Hematopoietic multipotent progenitor cell treated with erythropoietin and hydrocortisone succinate and interleukin-3 and kit ligand, for 6 days (in vitro differentiated cells): ENCODE measurements around the gene SPDYE3.
"Not testable (repeated sequence)": the region's sequence is repeated elsewhere in the genome, so short reads cannot be mapped to it uniquely, and the experiment has no call there.

ENCODE experiments used
- DNase-seq: peaks from one replicate; pipeline ENCODE4 v3.0.0-alpha.2; 2015

The SPDYE3 gene

GRCh38 chr7:100288258-100288657, 19.2 kb upstream of the SPDYE3 start:
- not testable (repeated sequence) for DNase-seq

- not testable (repeated sequence) for DNase-seq
These were observed 15.3 kb upstream of the SPDYE3 start for GRCh38 chr7:100292162-100292561.

DNA sequence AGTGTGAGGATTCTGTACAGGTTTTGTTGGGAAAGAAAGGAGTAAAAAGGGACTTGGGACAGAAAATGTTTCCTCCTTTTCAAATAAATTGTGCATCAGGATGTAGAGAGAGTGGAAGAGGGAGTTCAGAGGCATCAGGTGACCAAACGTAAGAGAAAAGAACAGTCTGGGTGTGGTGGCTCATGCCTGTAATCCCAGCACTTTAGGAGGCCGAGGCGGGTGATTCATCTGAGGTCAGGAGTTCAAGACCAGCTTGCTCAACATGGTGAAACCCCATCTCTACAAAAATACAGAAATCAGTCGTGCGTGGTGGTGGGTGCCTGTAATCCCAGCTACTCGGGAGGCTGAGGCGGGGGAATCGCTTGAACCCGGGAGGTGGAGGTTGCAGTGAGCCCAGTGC, 12.2 kb upstream of the SPDYE3 start:
- DNase-seq: not testable (repeated sequence)

- DNase-seq: not testable (repeated sequence)
These were observed 9.5 kb upstream of the SPDYE3 start for GRCh38 chr7:100297852-100298631.

DNA sequence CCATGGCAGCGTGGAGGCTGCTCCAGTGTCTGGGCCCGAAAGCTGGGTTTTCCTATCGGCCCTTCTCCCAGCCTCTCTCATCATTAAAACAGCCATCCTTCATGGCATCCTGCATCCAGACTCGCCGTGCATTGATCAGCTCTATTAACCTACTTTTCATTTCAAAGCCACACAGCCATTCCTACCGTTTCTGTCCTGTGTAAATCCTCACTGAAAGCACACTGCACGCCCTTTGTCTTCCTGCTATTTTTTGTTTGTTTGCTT, 8.9 kb upstream of the SPDYE3 start:
- DNase-seq: not testable (repeated sequence)

GRCh38 chr7:100304526-100304925, 3.0 kb upstream of the SPDYE3 start:
- not testable (repeated sequence) for DNase-seq

GRCh38 chr7:100318329-100318728, 10.8 kb downstream of the SPDYE3 start:
- not testable (repeated sequence) for DNase-seq

- DNase-seq: not testable (repeated sequence)
These were observed 14.1 kb downstream of the SPDYE3 start for GRCh38 chr7:100321648-100322047.

DNA sequence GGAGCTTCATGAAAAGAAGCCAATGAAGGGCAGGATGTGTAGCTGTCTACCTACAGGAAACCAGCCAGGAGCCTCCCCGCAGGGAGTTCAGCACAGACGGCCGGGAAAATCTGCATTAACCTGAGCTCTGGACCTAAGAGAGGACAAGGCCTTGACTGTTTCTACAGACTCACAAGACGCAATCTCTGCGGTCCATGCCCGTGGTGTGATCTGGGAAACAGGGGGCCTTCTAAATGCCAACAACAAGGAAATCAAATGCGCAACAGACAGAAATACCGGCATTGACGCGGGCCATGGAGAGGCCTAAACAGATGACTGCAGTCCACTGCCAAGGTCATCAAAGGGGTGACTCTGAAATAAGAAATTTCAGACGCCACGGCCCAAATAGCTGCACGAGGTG, 16.7 kb downstream of the SPDYE3 start:
- not testable (repeated sequence) for DNase-seq

- not testable (repeated sequence) for DNase-seq
These were observed 18.2 kb downstream of the SPDYE3 start for GRCh38 chr7:100325671-100326070.

DNA sequence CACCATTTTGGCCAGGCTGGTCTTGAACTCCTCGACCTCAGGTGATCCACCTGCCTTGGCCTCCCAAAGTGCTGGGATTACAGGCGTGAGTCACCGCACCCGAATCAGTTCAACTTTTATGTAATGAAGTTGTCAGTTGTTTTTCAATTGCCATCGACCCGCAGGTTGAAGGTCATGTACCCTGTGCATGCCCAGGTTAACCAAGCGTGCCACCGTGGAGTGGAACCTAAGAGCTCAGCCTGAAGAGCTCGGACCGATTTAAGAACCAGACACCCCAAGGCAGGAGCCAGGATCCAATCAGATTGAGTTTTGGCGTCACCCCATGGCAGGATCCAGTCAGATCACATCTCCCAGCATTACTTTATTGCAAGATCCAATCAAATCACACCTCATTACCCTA, 19.4 kb downstream of the SPDYE3 start:
- not testable (repeated sequence) for DNase-seq

DNA sequence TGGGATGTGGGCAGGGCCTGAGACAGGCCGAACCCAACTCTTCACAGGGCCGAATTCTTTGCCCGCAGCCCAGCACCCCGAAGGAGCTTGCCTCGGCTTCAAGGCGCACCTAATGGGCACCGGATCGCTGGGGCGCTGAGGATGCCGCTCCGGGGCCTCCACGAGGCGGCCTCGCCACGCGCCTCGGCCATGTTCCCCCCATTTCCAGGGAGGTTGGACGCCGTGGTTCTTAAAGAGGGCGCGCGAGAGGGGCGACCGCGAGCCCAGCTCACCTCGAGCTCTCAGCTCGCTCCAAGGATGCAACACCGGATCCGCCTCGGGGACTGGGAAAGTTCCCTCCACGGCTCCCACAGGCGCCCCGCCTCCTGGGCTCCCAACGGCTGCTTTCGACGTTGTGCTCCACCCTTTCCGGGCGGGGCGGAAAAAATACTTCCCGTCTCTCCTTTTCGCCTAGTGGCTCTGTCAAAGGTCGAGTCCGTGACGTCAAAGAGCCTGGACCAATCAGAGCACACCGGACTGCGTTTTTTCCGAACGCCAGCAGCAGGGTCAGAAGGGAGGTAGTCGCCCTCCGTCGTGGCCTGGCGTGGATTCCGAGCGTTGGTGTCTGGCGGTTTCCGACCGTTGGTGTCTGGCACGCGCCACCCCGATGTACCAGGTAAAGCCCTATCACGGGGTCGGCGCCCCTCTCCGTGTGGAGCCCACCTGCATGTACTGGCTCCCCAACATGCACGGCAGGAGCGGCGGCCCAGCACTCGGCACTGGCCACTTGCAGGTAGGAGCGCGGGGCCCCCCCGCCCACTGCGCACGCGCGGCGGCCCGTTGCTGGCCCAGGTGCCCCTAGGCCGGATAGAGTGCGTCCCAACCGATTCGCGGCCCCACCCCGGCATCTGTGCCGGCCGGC, 28.3 kb downstream of the SPDYE3 start:
- peak; percentile 92 for DNase-seq

GRCh38 chr7:100338083-100338696, 30.7 kb downstream of the SPDYE3 start:
- DNase-seq: not testable (repeated sequence)

- not testable (repeated sequence) for DNase-seq
These were observed 33.8 kb downstream of the SPDYE3 start for GRCh38 chr7:100341286-100341685.

DNA sequence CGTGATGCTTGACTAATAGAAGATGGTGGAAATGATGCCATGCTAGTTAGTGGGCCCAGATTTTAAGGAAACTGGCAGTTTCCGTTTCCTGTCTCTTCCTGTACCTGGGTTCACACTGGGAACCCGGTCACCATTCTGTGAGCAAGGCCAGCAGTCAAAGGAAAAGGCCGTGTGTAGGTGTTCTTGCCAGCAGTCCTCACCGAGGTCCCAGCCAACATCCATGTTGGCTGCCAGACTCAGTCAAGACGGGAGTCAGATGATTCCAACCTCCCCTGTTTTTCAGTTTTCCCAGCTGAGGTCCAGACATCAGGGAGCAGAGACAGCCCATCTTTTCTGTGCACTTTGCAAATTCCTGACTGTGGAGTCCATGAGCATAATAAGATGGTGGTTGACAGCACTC, 35.3 kb downstream of the SPDYE3 start:
- DNase-seq: no peak

GRCh38 chr7:100344124-100344559, 36.6 kb downstream of the SPDYE3 start:
- DNase-seq: not testable (repeated sequence)

DNA sequence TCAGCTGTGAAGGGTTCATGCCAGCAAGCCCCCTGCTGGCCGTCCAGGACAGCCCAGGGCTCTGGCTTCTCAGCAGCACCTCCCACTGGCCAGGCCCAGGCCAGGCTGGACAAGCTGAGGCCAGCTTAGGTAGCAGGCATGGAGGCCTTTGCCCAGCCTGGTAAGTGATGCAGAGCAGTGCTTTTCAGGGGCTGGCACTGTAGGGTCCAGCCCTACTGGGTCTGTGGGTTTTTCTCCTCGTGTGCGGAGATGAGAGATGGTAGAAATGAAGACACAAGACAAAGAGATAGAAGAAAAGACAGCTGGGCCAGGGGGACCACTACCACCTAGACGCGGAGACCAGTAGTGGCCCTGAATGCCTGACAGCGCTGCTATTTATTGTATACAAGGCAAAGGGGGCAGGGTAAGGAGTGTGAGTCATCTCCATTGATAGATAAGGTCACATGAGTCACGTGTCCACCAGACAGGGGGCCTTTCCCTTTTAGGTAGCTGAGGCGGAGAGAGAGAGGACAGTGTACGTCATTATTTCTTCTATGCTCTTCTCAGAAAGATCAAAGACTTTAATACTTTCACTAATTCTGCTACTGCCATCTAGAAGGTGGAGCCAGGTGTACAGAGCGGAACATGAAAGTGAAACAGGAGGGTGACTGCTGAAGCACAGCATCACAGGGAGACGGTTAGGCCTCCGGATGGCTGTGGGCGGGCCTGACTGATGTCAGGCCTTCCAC, 37.2 kb downstream of the SPDYE3 start:
- DNase-seq: peak; percentile 92

GRCh38 chr7:100345288-100345672, 37.8 kb downstream of the SPDYE3 start:
- DNase-seq: peak; percentile 71

GRCh38 chr7:100346921-100347320, 39.4 kb downstream of the SPDYE3 start:
- DNase-seq: no peak

GRCh38 chr7:100348805-100349204, 41.3 kb downstream of the SPDYE3 start:
- DNase-seq: no peak

DNA sequence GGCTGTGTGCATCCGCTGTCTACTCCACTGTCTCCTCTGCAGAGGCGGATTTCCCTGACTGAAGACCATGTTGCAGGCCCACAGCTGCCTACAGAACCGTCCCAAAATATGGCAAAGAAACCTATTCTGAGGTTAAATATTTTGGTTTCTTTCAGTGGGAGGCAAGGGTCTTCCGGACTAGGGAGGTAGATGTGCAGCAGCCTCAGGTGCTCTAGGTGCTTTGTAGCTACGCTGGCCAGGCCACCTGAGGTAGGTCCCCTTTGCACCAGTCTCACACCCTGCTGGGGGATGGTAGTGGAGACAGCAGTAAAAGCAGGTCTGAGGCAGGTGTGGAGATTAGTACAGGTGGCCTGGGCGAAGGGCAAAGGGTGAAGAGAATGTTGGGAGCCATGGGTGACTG, 42.3 kb downstream of the SPDYE3 start:
- DNase-seq: no peak

- no peak for DNase-seq
These were observed 44.2 kb downstream of the SPDYE3 start for GRCh38 chr7:100351657-100352058.
